Hepatocyte (in vitro differentiated cells): ENCODE data around the gene POU6F2. TPM values are rescaled to one million over a fixed set of nuclear protein-coding genes. Genes with fewer than 3 reads are reported as not detected.
A peak's percentile ranks its signal among the peaks of the same experiment; 100 is the strongest.

Experiments
- DNase-seq: peaks from one replicate; pipeline ENCODE4 v3.0.0-alpha.2; 2016; ENCODE audit warnings: low spot score
- H2AFZ ChIP-seq: fragments of 200-600 bp; sonication (generic); 2 replicates; pipeline ENCODE4 v1.6.0; 2016; ENCODE audit warnings: antibody characterized with exemption, mild to moderate bottlenecking
- H3K27ac ChIP-seq: fragments of 200-600 bp; sonication (generic); 2 replicates; pipeline ENCODE4 v1.5.1; 2016; ENCODE audit warnings: mild to moderate bottlenecking
- H3K27me3 ChIP-seq: fragments of 200-600 bp; sonication (generic); 2 replicates; pipeline ENCODE4 v1.6.1; 2016
- H3K36me3 ChIP-seq: fragments of 200-600 bp; sonication (generic); replicated peaks from 2 replicates; pipeline ENCODE4 v1.5.1; 2016; ENCODE audit warnings: low read depth; ENCODE audit not compliant: insufficient read depth
- H3K4me1 ChIP-seq: fragments of 200-600 bp; sonication (generic); 2 replicates; pipeline ENCODE4 v1.5.1; 2016; ENCODE audit warnings: mild to moderate bottlenecking, moderate library complexity; ENCODE audit not compliant: insufficient read depth
- H3K4me2 ChIP-seq: fragments of 200-600 bp; sonication (generic); 2 replicates; pipeline ENCODE4 v1.6.0; 2016
- H3K4me3 ChIP-seq: fragments of 200-600 bp; sonication (generic); 2 replicates; pipeline ENCODE4 v1.5.1; 2016; ENCODE audit warnings: mild to moderate bottlenecking
- H3K79me2 ChIP-seq: fragments of 200-600 bp; sonication (generic); 2 replicates; pipeline ENCODE4 v1.6.0; 2017; ENCODE audit warnings: mild to moderate bottlenecking
- H3K9me2 ChIP-seq: fragments of 200-600 bp; sonication (generic); replicated peaks from 2 replicates; pipeline ENCODE4 v1.6.0; 2017; ENCODE audit warnings: mild to moderate bottlenecking; ENCODE audit not compliant: insufficient read depth
- H3K9me3 ChIP-seq: fragments of 200-600 bp; sonication (generic); 2 replicates; pipeline ENCODE4 v1.5.1; 2016; ENCODE audit warnings: low read depth, mild to moderate bottlenecking
- H4K20me1 ChIP-seq: fragments of 200-600 bp; sonication (generic); 2 replicates; pipeline ENCODE4 v1.6.0; 2016; ENCODE audit warnings: mild to moderate bottlenecking; ENCODE audit not compliant: insufficient read depth, poor library complexity, severe bottlenecking
- CTCF ChIP-seq: fragments of 200-600 bp; sonication (generic); IDR thresholded peaks from 2 replicates; pipeline ENCODE4 v1.5.1; 2016; ENCODE audit warnings: antibody characterized with exemption, mild to moderate bottlenecking; ENCODE audit not compliant: poor library complexity
- EZH2 ChIP-seq: fragments of 200-600 bp; sonication (generic); IDR thresholded peaks from 2 replicates; pipeline ENCODE4 v1.6.1; 2016; ENCODE audit warnings: antibody characterized with exemption, mild to moderate bottlenecking, borderline replicate concordance
- EZH2phosphoT487 ChIP-seq: fragments of 200-600 bp; sonication (generic); IDR thresholded peaks from one replicate; pipeline ENCODE4 v1.6.1; 2018; ENCODE audit warnings: antibody characterized with exemption, mild to moderate bottlenecking, low read depth, moderate library complexity; ENCODE audit not compliant: unreplicated experiment, severe bottlenecking
- WGBS: methylation state at CpG from one replicate; pipeline ENCODE4 v1.1.6; 2016; ENCODE audit warnings: low lambda C conversion rate; ENCODE audit errors: missing lambda C conversion rate; 5-methylcytosine and 5-hydroxymethylcytosine counted together
- polyA plus RNA-seq: library from polyadenylated mRNA; unstranded; fragments of >200 nt; fragmentation: Nextera tagmentation; extraction: Ambion mirVana; gene quantifications from 2 replicates; pipeline ENCODE4 v1.2.1, GENCODE V29; 2016
- total RNA-seq: library from RNA; depleted of rRNA; stranded (reverse); fragments of >200 nt; gene quantifications from 2 replicates; pipeline ENCODE4 v1.2.3, GENCODE V29; 2014

POU6F2 gene
- total and polyA plus RNA-seq, 2 experiments from 2014 or later: 0.67 to 1.4 TPM

- Histone ChIP-seq H3K4me1 (no peaks in the 10 kb centered on the region), H3K36me3 (no peaks in the 10 kb centered on the region), H3K9me3 (no peaks in the 10 kb centered on the region), H4K20me1 (no peaks in the 10 kb centered on the region), H3K9me2 (no peaks in the 10 kb centered on the region), H3K79me2 (no peaks in the 10 kb centered on the region), H3K27me3 (no peaks in the 10 kb centered on the region), H3K27ac (no peak overlapping the region), H3K4me3 (no peak overlapping the region), H3K4me2 (no peak overlapping the region), H2AFZ (no peak overlapping the region)
- no peak for DNase-seq
- WGBS: 77% methylated on average over 3 of the region's 3 CpGs
- TF ChIP-seq EZH2phosphoT487 (no peak), CTCF (no peak), EZH2 (no peak)
These were observed 365.1 kb downstream of the POU6F2 start for GRCh38 chr7:39342763-39343162.

GRCh38 chr7:39349452-39350123 lies 371.9 kb downstream of the POU6F2 start:
- H4K20me1 ChIP-seq: no peaks in the 10 kb centered on the region
- no peak overlapping the region for H3K27ac ChIP-seq
- DNase-seq: no peak
- peaks cover 9% of the 10 kb centered on the region for H3K4me1 ChIP-seq
- H3K36me3 ChIP-seq: no peaks in the 10 kb centered on the region
- TF ChIP-seq CTCF (no peak), EZH2phosphoT487 (no peak), EZH2 (no peak)
- no peaks in the 10 kb centered on the region for H3K27me3 ChIP-seq
- H3K4me3 ChIP-seq: no peak overlapping the region
- H3K4me2 ChIP-seq: no peak overlapping the region
- H3K9me3 ChIP-seq: no peaks in the 10 kb centered on the region
- H3K79me2 ChIP-seq: no peaks in the 10 kb centered on the region
- no peak overlapping the region for H2AFZ ChIP-seq
- WGBS: 81% methylated on average over 7 of the region's 7 CpGs
- no peaks in the 10 kb centered on the region for H3K9me2 ChIP-seq

GRCh38 chr7:39353615-39354376 lies 376.1 kb downstream of the POU6F2 start:
- TF ChIP-seq EZH2phosphoT487 (no peak), EZH2 (no peak), CTCF (peak; percentile 10)
- Histone ChIP-seq H3K27ac (peak overlapping the region; percentile 33), H3K4me2 (peak overlapping the region; percentile 59)

More at GRCh38 chr7:39353615-39354376, 376.1 kb downstream of the POU6F2 start:
- H3K9me3 ChIP-seq: no peaks in the 10 kb centered on the region
- peaks cover 9% of the 10 kb centered on the region for H3K4me1 ChIP-seq
- no peaks in the 10 kb centered on the region for H3K79me2 ChIP-seq
- no peaks in the 10 kb centered on the region for H3K27me3 ChIP-seq
- no peaks in the 10 kb centered on the region for H4K20me1 ChIP-seq
- H3K9me2 ChIP-seq: no peaks in the 10 kb centered on the region
- H2AFZ ChIP-seq: peak overlapping the region; percentile 66
- no peaks in the 10 kb centered on the region for H3K36me3 ChIP-seq
- 30% methylated on average over 17 of the region's 17 CpGs for WGBS
- H3K4me3 ChIP-seq: no peak overlapping the region
- DNase-seq: peak; percentile 45
